Endometrial microvascular endothelial cells (primary cell): ENCODE data around the gene FABP2. TPM values are rescaled to one million over a fixed set of nuclear protein-coding genes. Genes with fewer than 3 reads are reported as not detected.
"Not testable (repeated sequence)": the region's sequence is repeated elsewhere in the genome, so short reads cannot be mapped to it uniquely, and the experiment has no call there.

Source experiments
- in situ Hi-C: cut with HindIII; loops from 2 replicates; pipeline ENCODE4 v1.10.0; 2017; ENCODE audit warnings: low sequenced_read_pairs, low pct_unique_long_range_greater_than_20kb; ENCODE audit errors: inconsistent ontology term
- total RNA-seq: library from RNA; depleted of rRNA; stranded (reverse); fragments of >200 nt; gene quantifications from one replicate; pipeline ENCODE4 v1.2.3, GENCODE V29; 2015; ENCODE audit errors: inconsistent ontology term

The FABP2 gene
- total RNA-seq, 1 donor from 2014 or later = not detected

DNA sequence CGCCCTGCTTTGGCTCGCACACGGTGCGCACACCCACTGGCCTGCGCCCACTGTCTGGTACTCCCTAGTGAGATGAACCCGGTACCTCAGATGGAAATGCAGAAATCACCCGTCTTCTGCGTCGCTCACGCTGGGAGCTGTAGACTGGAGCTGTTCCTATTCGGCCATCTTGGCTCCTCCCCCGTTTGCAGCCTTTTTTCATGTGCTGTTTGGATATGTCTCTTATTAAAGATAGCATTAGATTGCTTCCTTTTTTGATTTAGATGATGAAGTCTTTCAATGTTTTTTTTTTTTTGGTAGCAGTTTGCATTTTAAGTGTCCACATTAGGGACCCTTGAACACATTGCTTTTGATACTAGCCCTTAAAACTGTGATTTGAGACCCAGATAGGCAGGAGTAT is 42.0 kb downstream of the FABP2 start:
- in situ Hi-C loops = not testable (repeated sequence)

DNA sequence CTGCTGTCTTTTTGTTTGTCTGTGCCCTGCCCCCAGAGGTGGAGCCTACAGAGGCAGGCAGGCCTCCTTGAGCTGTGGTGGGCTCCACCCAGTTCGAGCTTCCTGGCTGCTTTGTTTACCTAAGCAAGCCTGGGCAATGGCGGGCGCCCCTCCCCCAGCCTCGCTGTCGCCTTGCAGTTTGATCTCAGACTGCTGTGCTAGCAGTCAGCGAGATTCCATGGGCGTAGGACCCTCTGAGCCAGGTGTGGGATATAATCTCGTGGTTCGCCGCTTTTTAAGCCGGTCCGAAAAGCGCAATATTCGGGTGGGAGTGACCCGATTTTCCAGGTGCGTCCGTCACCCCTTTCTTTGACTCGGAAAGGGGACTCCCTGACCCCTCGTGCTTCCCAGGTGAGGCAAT is 42.4 kb downstream of the FABP2 start:
- in situ Hi-C loops = not testable (repeated sequence)

DNA sequence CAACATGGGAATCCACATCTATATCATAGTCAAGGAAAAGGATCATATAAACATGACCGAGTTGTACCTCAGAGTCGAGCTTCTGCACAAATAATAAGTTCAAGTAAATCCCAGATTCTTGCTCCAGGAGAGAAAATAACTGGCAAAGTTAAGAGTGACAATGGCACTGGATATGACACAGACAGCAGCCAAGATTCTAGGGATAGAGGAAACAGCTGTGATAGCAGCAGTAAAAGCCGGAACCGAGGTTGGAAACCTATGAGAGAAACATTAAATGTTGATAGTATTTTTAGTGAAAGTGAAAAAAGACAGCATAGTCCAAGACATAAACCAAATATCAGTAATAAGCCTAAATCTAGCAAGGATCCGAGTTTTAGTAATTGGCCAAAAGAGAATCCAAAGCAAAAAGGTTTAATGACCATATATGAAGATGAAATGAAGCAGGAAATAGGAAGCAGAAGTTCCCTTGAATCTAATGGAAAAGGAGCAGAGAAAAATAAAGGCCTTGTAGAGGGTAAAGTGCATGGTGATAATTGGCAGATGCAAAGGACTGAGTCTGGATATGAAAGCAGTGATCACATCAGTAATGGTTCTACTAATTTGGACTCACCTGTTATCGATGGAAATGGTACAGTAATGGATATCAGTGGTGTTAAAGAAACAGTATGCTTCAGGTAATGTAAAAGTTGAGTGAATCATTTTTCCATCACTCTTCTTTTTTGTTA is 50.4 kb downstream of the FABP2 start:
- in situ Hi-C loops = no loop called here

DNA sequence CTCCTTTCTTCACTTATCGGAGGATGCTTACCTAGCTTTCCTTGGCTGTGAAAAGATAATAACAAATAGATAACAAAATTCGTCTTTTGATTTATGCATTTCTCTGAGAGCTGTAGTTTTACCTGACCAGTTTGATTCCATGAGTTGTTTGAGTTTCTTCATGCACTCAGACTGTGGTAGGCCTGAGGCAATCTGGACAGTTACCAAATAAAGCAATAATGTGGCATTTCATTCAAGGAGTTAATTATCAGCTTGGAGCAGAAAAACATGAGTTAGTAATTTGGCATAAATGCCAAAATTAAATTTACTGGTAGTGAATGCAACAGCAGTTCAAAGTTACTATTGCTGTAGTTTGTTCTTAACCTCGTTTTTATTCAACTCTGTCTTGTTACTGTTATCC is 53.5 kb downstream of the FABP2 start:
- in situ Hi-C loops = no loop called here

Other genes with a start within 250 kb of the FABP2 start
- gene MYOZ2, start 186.3 kb downstream of the FABP2 start, total RNA-seq = 0.19 TPM
- 128 TPM for gene USP53, start 109.4 kb downstream of the FABP2 start, total RNA-seq